K562 (cell line): ENCODE measurements around the gene PMM1. TPM values are rescaled to one million over a fixed set of nuclear protein-coding genes. Genes with fewer than 3 reads are reported as not detected.
A peak's percentile ranks its signal among the peaks of the same experiment; 100 is the strongest.

ENCODE experiments used
- CHD1 ChIP-seq: fragments of 200-600 bp; sonication (generic); IDR thresholded peaks from one replicate; pipeline ENCODE4 v1.6.1; 2012; ENCODE audit warnings: mild to moderate bottlenecking, moderate library complexity, low read length, inconsistent platforms
- HMGXB4 ChIP-seq: sonication (generic); formaldehyde crosslinking; IDR thresholded peaks from 2 replicates; pipeline ENCODE4 v1.8.1; 2023; ENCODE audit warnings: mild to moderate bottlenecking, missing genetic modification reagents
- HOXB6 ChIP-seq: fragments of 250-450 bp; sonication (Bioruptor Pico); IDR thresholded peaks from 2 replicates; pipeline ENCODE4 v1.5.1; 2022; ENCODE audit warnings: mild to moderate bottlenecking, borderline replicate concordance
- MCM2 ChIP-seq: fragments of 450-650 bp; IDR thresholded peaks from 2 replicates; pipeline ENCODE4 v1.6.1; 2017; ENCODE audit warnings: low read depth, mild to moderate bottlenecking
- polyA plus RNA-seq, 8 experiments: library from polyadenylated mRNA; depleted of rRNA in 4 of 8; stranded (reverse) in 5 of 8; unstranded in 3 of 8; fragments of >200 nt; fragmentation: Nextera tagmentation in 2 of 8; fragmentation: Illumina TruSeq in 1 of 8; extraction: Ambion mirVana in 2 of 8; extraction: Trizol in 1 of 8; gene quantifications; 2 replicates each; pipeline versions ENCODE4 v1.2.1 to v1.2.3, GENCODE V29; 2011 to 2014; ENCODE audit warnings: inconsistent platforms in 1 of 8, missing spikeins in 1 of 8
- total RNA-seq, 7 experiments: library from RNA; depleted of rRNA in 6 of 7; stranded (reverse); fragments of >200 nt in 6 of 7; fragmentation: Illumina TruSeq in 2 of 7; extraction: Trizol in 2 of 7; gene quantifications; 2 replicates each; pipeline versions ENCODE4 v1.2.1 to v1.2.3, GENCODE V29; 2011 to 2021; ENCODE audit warnings: low replicate concordance in 1 of 7
- TF ChIP-seq, protein P1 (sequence below), 2 experiments: IDR thresholded peaks; 2 replicates each; pipeline ENCODE4 v1.6.1; 2011; ENCODE audit warnings: borderline replicate concordance in 1 of 2, control low read depth in 1 of 2, low read depth in 1 of 2, low read length in 1 of 2, mild to moderate bottlenecking in 1 of 2, mixed read lengths in 1 of 2, moderate library complexity in 1 of 2; ENCODE audit not compliant: insufficient read depth in 1 of 2, insufficient read length in 1 of 2, poor library complexity in 1 of 2, severe bottlenecking in 1 of 2; ENCODE audit errors: extremely low read depth in 1 of 2
- TF ChIP-seq, protein P2 (sequence below): fragments of 450-650 bp; IDR thresholded peaks from 2 replicates; pipeline ENCODE4 v1.6.1; 2016; ENCODE audit warnings: antibody characterized with exemption
- TF ChIP-seq, protein P3 (sequence below): sonication (generic); formaldehyde crosslinking; IDR thresholded peaks from 2 replicates; pipeline ENCODE4 v1.8.0; 2023; ENCODE audit warnings: missing genetic modification reagents, mild to moderate bottlenecking, borderline replicate concordance
- TF ChIP-seq, protein P4 (sequence below): sonication (generic); formaldehyde crosslinking; IDR thresholded peaks from 2 replicates; pipeline ENCODE4 v1.8.0; 2022; ENCODE audit warnings: mild to moderate bottlenecking, missing genetic modification reagents, borderline replicate concordance
- TF ChIP-seq, protein P5 (sequence below): fragments of 450-650 bp; IDR thresholded peaks from 2 replicates; pipeline ENCODE4 v1.7.1; 2018; ENCODE audit warnings: mild to moderate bottlenecking, low read depth; ENCODE audit not compliant: partially characterized antibody

The PMM1 gene
- total and polyA plus RNA-seq, 9 of the 15 experiments (the other 6 are each of a cell fraction or from before 2014, with no cell fraction given), result 10.2 to 31.7 (median 20.3) TPM

- TF ChIP-seq, protein P1, sequence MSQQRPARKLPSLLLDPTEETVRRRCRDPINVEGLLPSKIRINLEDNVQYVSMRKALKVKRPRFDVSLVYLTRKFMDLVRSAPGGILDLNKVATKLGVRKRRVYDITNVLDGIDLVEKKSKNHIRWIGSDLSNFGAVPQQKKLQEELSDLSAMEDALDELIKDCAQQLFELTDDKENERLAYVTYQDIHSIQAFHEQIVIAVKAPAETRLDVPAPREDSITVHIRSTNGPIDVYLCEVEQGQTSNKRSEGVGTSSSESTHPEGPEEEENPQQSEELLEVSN (IDR thresholded peaks at IDR 0.05; ENCODE audit: borderline replicate concordance in 1 of 2, extremely low read depth in 1 of 2, insufficient read depth in 1 of 2, insufficient read length in 1 of 2, low read depth in 1 of 2, low read length in 1 of 2, poor library complexity in 1 of 2, severe bottlenecking in 1 of 2), result peak in 1 of 2 experiments; percentile 25
- TF ChIP-seq, protein P2, sequence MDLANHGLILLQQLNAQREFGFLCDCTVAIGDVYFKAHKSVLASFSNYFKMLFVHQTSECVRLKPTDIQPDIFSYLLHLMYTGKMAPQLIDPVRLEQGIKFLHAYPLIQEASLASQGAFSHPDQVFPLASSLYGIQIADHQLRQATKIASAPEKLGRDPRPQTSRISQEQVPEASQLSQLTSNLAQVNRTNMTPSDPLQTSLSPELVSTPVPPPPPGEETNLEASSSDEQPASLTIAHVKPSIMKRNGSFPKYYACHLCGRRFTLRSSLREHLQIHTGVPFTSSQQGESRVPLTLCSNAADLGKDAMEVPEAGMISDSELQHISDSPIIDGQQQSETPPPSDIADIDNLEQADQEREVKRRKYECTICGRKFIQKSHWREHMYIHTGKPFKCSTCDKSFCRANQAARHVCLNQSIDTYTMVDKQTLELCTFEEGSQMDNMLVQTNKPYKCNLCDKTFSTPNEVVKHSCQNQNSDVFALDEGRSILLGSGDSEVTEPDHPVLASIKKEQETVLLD, result peak; percentile 98
- TF ChIP-seq, protein P3, sequence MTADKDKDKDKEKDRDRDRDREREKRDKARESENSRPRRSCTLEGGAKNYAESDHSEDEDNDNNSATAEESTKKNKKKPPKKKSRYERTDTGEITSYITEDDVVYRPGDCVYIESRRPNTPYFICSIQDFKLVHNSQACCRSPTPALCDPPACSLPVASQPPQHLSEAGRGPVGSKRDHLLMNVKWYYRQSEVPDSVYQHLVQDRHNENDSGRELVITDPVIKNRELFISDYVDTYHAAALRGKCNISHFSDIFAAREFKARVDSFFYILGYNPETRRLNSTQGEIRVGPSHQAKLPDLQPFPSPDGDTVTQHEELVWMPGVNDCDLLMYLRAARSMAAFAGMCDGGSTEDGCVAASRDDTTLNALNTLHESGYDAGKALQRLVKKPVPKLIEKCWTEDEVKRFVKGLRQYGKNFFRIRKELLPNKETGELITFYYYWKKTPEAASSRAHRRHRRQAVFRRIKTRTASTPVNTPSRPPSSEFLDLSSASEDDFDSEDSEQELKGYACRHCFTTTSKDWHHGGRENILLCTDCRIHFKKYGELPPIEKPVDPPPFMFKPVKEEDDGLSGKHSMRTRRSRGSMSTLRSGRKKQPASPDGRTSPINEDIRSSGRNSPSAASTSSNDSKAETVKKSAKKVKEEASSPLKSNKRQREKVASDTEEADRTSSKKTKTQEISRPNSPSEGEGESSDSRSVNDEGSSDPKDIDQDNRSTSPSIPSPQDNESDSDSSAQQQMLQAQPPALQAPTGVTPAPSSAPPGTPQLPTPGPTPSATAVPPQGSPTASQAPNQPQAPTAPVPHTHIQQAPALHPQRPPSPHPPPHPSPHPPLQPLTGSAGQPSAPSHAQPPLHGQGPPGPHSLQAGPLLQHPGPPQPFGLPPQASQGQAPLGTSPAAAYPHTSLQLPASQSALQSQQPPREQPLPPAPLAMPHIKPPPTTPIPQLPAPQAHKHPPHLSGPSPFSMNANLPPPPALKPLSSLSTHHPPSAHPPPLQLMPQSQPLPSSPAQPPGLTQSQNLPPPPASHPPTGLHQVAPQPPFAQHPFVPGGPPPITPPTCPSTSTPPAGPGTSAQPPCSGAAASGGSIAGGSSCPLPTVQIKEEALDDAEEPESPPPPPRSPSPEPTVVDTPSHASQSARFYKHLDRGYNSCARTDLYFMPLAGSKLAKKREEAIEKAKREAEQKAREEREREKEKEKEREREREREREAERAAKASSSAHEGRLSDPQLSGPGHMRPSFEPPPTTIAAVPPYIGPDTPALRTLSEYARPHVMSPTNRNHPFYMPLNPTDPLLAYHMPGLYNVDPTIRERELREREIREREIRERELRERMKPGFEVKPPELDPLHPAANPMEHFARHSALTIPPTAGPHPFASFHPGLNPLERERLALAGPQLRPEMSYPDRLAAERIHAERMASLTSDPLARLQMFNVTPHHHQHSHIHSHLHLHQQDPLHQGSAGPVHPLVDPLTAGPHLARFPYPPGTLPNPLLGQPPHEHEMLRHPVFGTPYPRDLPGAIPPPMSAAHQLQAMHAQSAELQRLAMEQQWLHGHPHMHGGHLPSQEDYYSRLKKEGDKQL (CRISPR knock-in tag), result no peak
- TF ChIP-seq CHD1 (peak; percentile 71), HMGXB4 (CRISPR knock-in tag) (peak; percentile 58; the same call in 1 of the 2 replicates), HOXB6 (no peak), MCM2 (no peak)
- TF ChIP-seq, protein P4, sequence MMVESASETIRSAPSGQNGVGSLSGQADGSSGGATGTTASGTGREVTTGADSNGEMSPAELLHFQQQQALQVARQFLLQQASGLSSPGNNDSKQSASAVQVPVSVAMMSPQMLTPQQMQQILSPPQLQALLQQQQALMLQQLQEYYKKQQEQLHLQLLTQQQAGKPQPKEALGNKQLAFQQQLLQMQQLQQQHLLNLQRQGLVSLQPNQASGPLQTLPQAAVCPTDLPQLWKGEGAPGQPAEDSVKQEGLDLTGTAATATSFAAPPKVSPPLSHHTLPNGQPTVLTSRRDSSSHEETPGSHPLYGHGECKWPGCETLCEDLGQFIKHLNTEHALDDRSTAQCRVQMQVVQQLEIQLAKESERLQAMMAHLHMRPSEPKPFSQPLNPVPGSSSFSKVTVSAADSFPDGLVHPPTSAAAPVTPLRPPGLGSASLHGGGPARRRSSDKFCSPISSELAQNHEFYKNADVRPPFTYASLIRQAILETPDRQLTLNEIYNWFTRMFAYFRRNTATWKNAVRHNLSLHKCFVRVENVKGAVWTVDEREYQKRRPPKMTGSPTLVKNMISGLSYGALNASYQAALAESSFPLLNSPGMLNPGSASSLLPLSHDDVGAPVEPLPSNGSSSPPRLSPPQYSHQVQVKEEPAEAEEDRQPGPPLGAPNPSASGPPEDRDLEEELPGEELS (CRISPR knock-in tag), result no peak; the same call in 1 of the 2 replicates
- TF ChIP-seq, protein P5, sequence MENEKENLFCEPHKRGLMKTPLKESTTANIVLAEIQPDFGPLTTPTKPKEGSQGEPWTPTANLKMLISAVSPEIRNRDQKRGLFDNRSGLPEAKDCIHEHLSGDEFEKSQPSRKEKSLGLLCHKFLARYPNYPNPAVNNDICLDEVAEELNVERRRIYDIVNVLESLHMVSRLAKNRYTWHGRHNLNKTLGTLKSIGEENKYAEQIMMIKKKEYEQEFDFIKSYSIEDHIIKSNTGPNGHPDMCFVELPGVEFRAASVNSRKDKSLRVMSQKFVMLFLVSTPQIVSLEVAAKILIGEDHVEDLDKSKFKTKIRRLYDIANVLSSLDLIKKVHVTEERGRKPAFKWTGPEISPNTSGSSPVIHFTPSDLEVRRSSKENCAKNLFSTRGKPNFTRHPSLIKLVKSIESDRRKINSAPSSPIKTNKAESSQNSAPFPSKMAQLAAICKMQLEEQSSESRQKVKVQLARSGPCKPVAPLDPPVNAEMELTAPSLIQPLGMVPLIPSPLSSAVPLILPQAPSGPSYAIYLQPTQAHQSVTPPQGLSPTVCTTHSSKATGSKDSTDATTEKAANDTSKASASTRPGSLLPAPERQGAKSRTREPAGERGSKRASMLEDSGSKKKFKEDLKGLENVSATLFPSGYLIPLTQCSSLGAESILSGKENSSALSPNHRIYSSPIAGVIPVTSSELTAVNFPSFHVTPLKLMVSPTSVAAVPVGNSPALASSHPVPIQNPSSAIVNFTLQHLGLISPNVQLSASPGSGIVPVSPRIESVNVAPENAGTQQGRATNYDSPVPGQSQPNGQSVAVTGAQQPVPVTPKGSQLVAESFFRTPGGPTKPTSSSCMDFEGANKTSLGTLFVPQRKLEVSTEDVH, result no peak
These were observed 31.7 kb upstream of the PMM1 start, which contains the start of gene XRCC6 (continued) for GRCh38 chr22:41621099-41621910.
